ENCODE results near the gene UBE2G1. TPM values are rescaled to one million over a fixed set of nuclear protein-coding genes. Genes with fewer than 3 reads are reported as not detected.

Gene UBE2G1
- total and polyA plus RNA-seq, 2 of the 8 experiments (the other 6 are each of a cell fraction or from before 2014, with no cell fraction given): 73.9 to 170 TPM

DNA sequence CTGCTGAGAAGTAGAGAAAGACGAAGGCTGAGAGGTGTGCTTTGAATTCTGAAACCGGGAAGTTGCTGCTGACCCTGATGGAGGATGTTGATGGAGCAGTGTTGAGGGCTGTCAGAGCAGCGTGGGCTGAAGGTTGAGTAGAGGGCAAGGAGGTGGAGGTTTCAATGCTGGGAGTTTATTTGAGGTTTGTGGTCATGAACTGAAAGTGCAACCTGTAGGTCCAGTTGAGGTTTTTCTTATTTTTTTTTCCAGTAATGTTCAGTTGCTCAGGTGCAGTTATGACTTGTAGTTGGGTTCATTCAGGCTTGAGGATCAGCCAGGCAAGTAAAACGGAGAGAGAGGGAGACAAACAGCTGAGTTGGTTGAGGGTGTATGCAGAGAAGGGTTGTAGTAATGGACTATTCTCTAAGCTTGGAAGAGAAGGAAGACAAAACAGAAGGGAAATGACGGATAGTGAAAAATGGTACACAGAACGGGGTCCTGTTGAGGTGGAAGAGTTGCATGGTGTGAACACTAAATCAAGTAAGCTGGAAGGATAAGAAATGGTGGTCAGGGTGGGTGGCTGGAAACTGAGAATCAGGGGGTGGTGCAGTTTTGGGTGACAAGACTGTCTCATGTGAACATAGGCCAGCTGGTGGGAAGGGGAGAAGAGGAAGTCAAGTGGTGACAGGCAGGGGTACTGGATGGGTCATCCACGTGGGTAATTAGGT, 8.7 kb upstream of the UBE2G1 start (continued):
- TF ChIP-seq FOSL1 (IDR thresholded peaks at IDR 0.05; ENCODE audit: insufficient read depth, low read depth, low read length) (no peak), EGR1 (IDR thresholded peaks at IDR 0.05; ENCODE audit: borderline replicate concordance, low read depth, low read length) (no peak), MAFK (IDR thresholded peaks at IDR 0.05; ENCODE audit: low read depth, low read length) (no peak), NANOG (IDR thresholded peaks at IDR 0.05; ENCODE audit: insufficient read depth, low read depth, low read length, poor library complexity, severe bottlenecking) (no peak), BRCA1 (IDR thresholded peaks at IDR 0.05; ENCODE audit: low read depth, low read length) (no peak), GABPA (IDR thresholded peaks at IDR 0.05; ENCODE audit: borderline replicate concordance, insufficient read depth, low read length) (no peak), CHD2 (IDR thresholded peaks at IDR 0.05; ENCODE audit: low read length) (no peak)
- TF ChIP-seq, protein P1, sequence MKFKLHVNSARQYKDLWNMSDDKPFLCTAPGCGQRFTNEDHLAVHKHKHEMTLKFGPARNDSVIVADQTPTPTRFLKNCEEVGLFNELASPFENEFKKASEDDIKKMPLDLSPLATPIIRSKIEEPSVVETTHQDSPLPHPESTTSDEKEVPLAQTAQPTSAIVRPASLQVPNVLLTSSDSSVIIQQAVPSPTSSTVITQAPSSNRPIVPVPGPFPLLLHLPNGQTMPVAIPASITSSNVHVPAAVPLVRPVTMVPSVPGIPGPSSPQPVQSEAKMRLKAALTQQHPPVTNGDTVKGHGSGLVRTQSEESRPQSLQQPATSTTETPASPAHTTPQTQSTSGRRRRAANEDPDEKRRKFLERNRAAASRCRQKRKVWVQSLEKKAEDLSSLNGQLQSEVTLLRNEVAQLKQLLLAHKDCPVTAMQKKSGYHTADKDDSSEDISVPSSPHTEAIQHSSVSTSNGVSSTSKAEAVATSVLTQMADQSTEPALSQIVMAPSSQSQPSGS (IDR thresholded peaks at IDR 0.05; ENCODE audit: low read length): no peak

Measured in H1 (cell line).